Upper lobe of left lung (tissue), 4 donors: ENCODE measurements around the gene SEMA3D.

Experiments
- POLR2A ChIP-seq, 4 donors: fragments of 450-650 bp; IDR thresholded peaks; one replicate each; pipeline ENCODE4 v1.5.1; 2016 to 2017; ENCODE audit warnings: antibody characterized with exemption in 4 of 4, mild to moderate bottlenecking in 2 of 4
- TF ChIP-seq, protein P1 (sequence below), 6 experiments: fragments of 450-650 bp in 4 of 6; fragments of 200-600 bp in 2 of 6; sonication (generic) in 2 of 6; IDR thresholded peaks; one replicate each; pipeline ENCODE4 v1.5.1; 2016 to 2019; ENCODE audit warnings: antibody characterized with exemption in 6 of 6

DNA sequence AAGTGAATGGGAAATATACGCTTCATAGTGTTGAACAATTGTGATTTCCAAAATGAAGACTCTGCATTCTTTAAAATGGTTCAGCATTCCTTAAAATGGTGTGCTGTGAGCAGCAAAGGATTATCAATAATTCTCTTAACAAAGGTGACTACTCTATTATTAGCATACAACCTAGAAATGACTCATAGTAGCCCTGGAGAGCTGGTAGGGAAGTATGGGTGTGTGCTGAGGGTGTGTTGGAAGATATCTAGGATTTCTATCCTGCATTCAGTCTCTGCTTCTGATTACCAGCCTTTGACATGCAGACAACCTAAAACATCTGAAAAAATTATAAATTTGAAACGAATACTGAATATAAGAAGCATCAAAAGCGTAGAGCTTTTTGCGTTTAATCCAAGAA, 72.5 kb downstream of the SEMA3D start:
- TF ChIP-seq POLR2A (IDR thresholded peaks at IDR 0.05), result no peak
- TF ChIP-seq, protein P1, sequence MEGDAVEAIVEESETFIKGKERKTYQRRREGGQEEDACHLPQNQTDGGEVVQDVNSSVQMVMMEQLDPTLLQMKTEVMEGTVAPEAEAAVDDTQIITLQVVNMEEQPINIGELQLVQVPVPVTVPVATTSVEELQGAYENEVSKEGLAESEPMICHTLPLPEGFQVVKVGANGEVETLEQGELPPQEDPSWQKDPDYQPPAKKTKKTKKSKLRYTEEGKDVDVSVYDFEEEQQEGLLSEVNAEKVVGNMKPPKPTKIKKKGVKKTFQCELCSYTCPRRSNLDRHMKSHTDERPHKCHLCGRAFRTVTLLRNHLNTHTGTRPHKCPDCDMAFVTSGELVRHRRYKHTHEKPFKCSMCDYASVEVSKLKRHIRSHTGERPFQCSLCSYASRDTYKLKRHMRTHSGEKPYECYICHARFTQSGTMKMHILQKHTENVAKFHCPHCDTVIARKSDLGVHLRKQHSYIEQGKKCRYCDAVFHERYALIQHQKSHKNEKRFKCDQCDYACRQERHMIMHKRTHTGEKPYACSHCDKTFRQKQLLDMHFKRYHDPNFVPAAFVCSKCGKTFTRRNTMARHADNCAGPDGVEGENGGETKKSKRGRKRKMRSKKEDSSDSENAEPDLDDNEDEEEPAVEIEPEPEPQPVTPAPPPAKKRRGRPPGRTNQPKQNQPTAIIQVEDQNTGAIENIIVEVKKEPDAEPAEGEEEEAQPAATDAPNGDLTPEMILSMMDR (IDR thresholded peaks at IDR 0.05), result no peak
